IMR-90 (cell line): Measurements from ENCODE around the gene MMP23B. TPM values are rescaled to one million over a fixed set of nuclear protein-coding genes. Genes with fewer than 3 reads are reported as not detected.

Experiments used
- ATAC-seq: fragments of 200-7000 bp; cut with Tn5 transposase; 2 replicates; pipeline ENCODE4 v1.9.1; 2020; ENCODE audit warnings: low read depth, mild to moderate bottlenecking, moderate library complexity
- BruUV-seq: library from RNA; stranded (reverse); fragments of 400-500 nt; replicated peaks from 2 replicates; lab custom pipeline; 2021; lab: Mats Ljungman, UMichigan
- CTCF ChIA-PET: fragments of 300-600 bp; formaldehyde crosslinking; extraction: SDS; loops from one replicate; lab custom pipeline; 2021; ENCODE audit warnings: antibody characterized with exemption; lab: Yijun Ruan, JAX
- POLR2A ChIA-PET: fragments of 300-600 bp; sonication (Branson Sonifier 250); formaldehyde crosslinking; loops from one replicate; lab custom pipeline; 2022; ENCODE audit warnings: antibody characterized with exemption; ENCODE audit not compliant: unreplicated experiment; lab: Charles Lee
- DNase-seq: peaks from one replicate; pipeline ENCODE4 v3.0.0; 2013
- H2AFZ ChIP-seq: replicated peaks from 2 replicates; pipeline ENCODE3; 2013; ENCODE audit warnings: low read length, mild to moderate bottlenecking; ENCODE audit not compliant: poor library complexity
- H2AK5ac ChIP-seq: 2 replicates; pipeline ENCODE4 v1.6.1; 2013; ENCODE audit warnings: low read depth, low read length, inconsistent platforms
- H2AK9ac ChIP-seq: replicated peaks from 2 replicates; pipeline ENCODE3; 2013; ENCODE audit warnings: mild to moderate bottlenecking, low read depth, low read length, moderate library complexity; ENCODE audit not compliant: poor library complexity
- H2BK120ac ChIP-seq: 2 replicates; pipeline ENCODE4 v1.6.1; 2013; ENCODE audit warnings: low read depth, low read length, inconsistent platforms
- H2BK15ac ChIP-seq: 3 replicates; pipeline ENCODE4 v1.6.1; 2013; ENCODE audit warnings: low read depth, low read length, inconsistent platforms
- H2BK20ac ChIP-seq: 2 replicates; pipeline ENCODE4 v1.6.1; 2013; ENCODE audit warnings: low read depth, mild to moderate bottlenecking, inconsistent platforms, low read length, moderate library complexity
- H2BK5ac ChIP-seq: 2 replicates; pipeline ENCODE4 v1.6.1; 2013; ENCODE audit warnings: mild to moderate bottlenecking, low read depth, low read length, inconsistent platforms; ENCODE audit not compliant: poor library complexity, severe bottlenecking
- H3K14ac ChIP-seq: replicated peaks from 2 replicates; pipeline ENCODE4 v1.6.1; 2013; ENCODE audit warnings: low read depth, low read length, inconsistent platforms
- H3K18ac ChIP-seq: 2 replicates; pipeline ENCODE4 v1.6.1; 2013; ENCODE audit warnings: low read depth, low read length, control low read depth
- H3K23ac ChIP-seq: 2 replicates; pipeline ENCODE4 v1.6.1; 2013; ENCODE audit warnings: low read depth, low read length, inconsistent platforms
- H3K27ac ChIP-seq: 2 replicates; pipeline ENCODE4 v1.5.1; 2013; ENCODE audit warnings: mild to moderate bottlenecking, control low read depth, low read length; ENCODE audit not compliant: insufficient read depth
- H3K27me3 ChIP-seq: 2 replicates; pipeline ENCODE4 v1.6.1; 2013; ENCODE audit warnings: low read length; ENCODE audit not compliant: control insufficient read depth, insufficient read depth
- H3K36me3 ChIP-seq: 2 replicates; pipeline ENCODE4 v1.6.1; 2013; ENCODE audit warnings: low read length, mixed read lengths; ENCODE audit not compliant: control insufficient read depth, insufficient read depth
- H3K4ac ChIP-seq: 2 replicates; pipeline ENCODE4 v1.6.1; 2013; ENCODE audit warnings: low read depth, low read length, inconsistent platforms
- H3K4me1 ChIP-seq: 2 replicates; pipeline ENCODE4 v1.6.1; 2013; ENCODE audit warnings: low read length, mixed read lengths; ENCODE audit not compliant: control insufficient read depth, insufficient read depth
- H3K4me2 ChIP-seq: 2 replicates; pipeline ENCODE4 v1.6.1; 2013; ENCODE audit warnings: low read depth, mild to moderate bottlenecking, control low read depth, low read length, moderate library complexity
- H3K4me3 ChIP-seq: 2 replicates; pipeline ENCODE4 v1.5.1; 2013; ENCODE audit warnings: low read depth, mild to moderate bottlenecking, control low read depth, low read length, moderate library complexity; ENCODE audit not compliant: insufficient read depth
- H3K56ac ChIP-seq: 2 replicates; pipeline ENCODE4 v1.6.1; 2013; ENCODE audit warnings: low read length, inconsistent platforms; ENCODE audit not compliant: insufficient read depth; ENCODE audit errors: extremely low read depth
- H3K79me1 ChIP-seq, 2 experiments: 2 replicates each; pipeline ENCODE4 v1.6.1; 2013; ENCODE audit warnings: low read length in 2 of 2, inconsistent platforms in 1 of 2, low read depth in 1 of 2
- H3K9ac ChIP-seq: 2 replicates; pipeline ENCODE4 v1.6.1; 2013; ENCODE audit warnings: low read depth, low read length, control low read depth
- H3K9me1 ChIP-seq: 2 replicates; pipeline ENCODE4 v1.6.1; 2013; ENCODE audit warnings: low read length, inconsistent platforms; ENCODE audit not compliant: insufficient read depth
- H3K9me3 ChIP-seq: 2 replicates; pipeline ENCODE4 v1.6.1; 2013; ENCODE audit warnings: low read length; ENCODE audit not compliant: control insufficient read depth, insufficient read depth
- H4K20me1 ChIP-seq: 2 replicates; pipeline ENCODE4 v1.6.1; 2013; ENCODE audit warnings: low read length, inconsistent platforms; ENCODE audit not compliant: insufficient read depth
- H4K5ac ChIP-seq: 2 replicates; pipeline ENCODE4 v1.6.1; 2013; ENCODE audit warnings: mild to moderate bottlenecking, low read depth, low read length, control low read depth
- H4K8ac ChIP-seq, 2 experiments: 2 replicates each; pipeline ENCODE4 v1.6.1; 2013; ENCODE audit warnings: low read depth in 2 of 2, low read length in 2 of 2, control low read depth in 1 of 2, inconsistent platforms in 1 of 2
- H4K91ac ChIP-seq: 2 replicates; pipeline ENCODE4 v1.6.1; 2013; ENCODE audit warnings: low read depth, low read length, inconsistent platforms; ENCODE audit not compliant: insufficient read depth
- CTCF ChIP-seq: conservative IDR thresholded peaks from 2 replicates; pipeline ENCODE4 v1.5.1; 2012; ENCODE audit warnings: mild to moderate bottlenecking, low read depth, low read length, improper control_type of control experiment
- FOS ChIP-seq: fragments of 150-350 bp; IDR thresholded peaks from 2 replicates; pipeline ENCODE4 v1.6.1; 2016; ENCODE audit warnings: low read depth, low read length
- MAZ ChIP-seq: IDR thresholded peaks from 2 replicates; pipeline ENCODE4 v1.6.1; 2012; ENCODE audit warnings: low read depth, mild to moderate bottlenecking, low read length, improper control_type of control experiment, moderate library complexity, borderline replicate concordance
- NFE2L2 ChIP-seq: fragments of 150-350 bp; IDR thresholded peaks from 2 replicates; pipeline ENCODE4 v1.6.1; 2016; ENCODE audit warnings: low read depth, mild to moderate bottlenecking, low read length
- POLR2A ChIP-seq: IDR thresholded peaks from 2 replicates; pipeline ENCODE4 v1.6.1; 2012; ENCODE audit warnings: mild to moderate bottlenecking, low read depth, low read length
- RAD21 ChIP-seq: IDR thresholded peaks from 2 replicates; pipeline ENCODE4 v1.6.1; 2012; ENCODE audit warnings: low read length, improper control_type of control experiment
- RCOR1 ChIP-seq: IDR thresholded peaks from 2 replicates; pipeline ENCODE4 v1.6.1; 2012; ENCODE audit warnings: mild to moderate bottlenecking, low read length, improper control_type of control experiment; ENCODE audit not compliant: insufficient replicate concordance
- RFX5 ChIP-seq: IDR thresholded peaks from 2 replicates; pipeline ENCODE4 v1.8.0; 2012; ENCODE audit warnings: low read depth, mild to moderate bottlenecking, low read length, moderate library complexity
- SMC3 ChIP-seq: fragments of 150-350 bp; IDR thresholded peaks from 2 replicates; pipeline ENCODE4 v1.6.1; 2016; ENCODE audit warnings: low read depth, mild to moderate bottlenecking, antibody characterized with exemption, low read length, moderate library complexity
- WGBS, 2 experiments: methylation state at CpG; one replicate each; pipeline versions ENCODE4 v1.1.5 to v1.1.7; 2013; ENCODE audit warnings: missing lambda C conversion rate in 2 of 2; ENCODE audit not compliant: insufficient read length in 1 of 2; ENCODE audit errors: extremely low coverage in 2 of 2; 5-methylcytosine and 5-hydroxymethylcytosine counted together
- dilution Hi-C: fragments of 300-500 bp; cut with HindIII; formaldehyde crosslinking; loops from one replicate; pipeline ENCODE4 v1.14.3; 2018; ENCODE audit warnings: low sequenced_read_pairs; ENCODE audit not compliant: unreplicated experiment
- in situ Hi-C: fragments of 300-500 bp; cut with MboI; formaldehyde crosslinking; loops from 3 replicates; pipeline ENCODE4 v1.14.3; 2019; ENCODE audit warnings: low sequenced_read_pairs, inconsistent platforms, mixed read lengths
- intact Hi-C: fragments of 100-400 bp; cut with micrococcal nuclease; formaldehyde crosslinking; loops from 2 replicates; pipeline ENCODE4 v1.10.0; 2022
- polyA plus RNA-seq, 3 experiments: library from polyadenylated mRNA; depleted of rRNA; stranded (reverse); fragments of >200 nt; gene quantifications; 2 replicates each; pipeline ENCODE4 v1.2.3, GENCODE V29; 2012; ENCODE audit warnings: low replicate concordance in 1 of 3
- total RNA-seq: library from RNA; depleted of rRNA; stranded (reverse); fragments of >200 nt; gene quantifications from 2 replicates; pipeline ENCODE4 v1.2.3, GENCODE V29; 2012
- TF ChIP-seq, protein P1 (sequence below): fragments of 150-350 bp; IDR thresholded peaks from 2 replicates; pipeline ENCODE4 v1.6.1; 2017; ENCODE audit warnings: mild to moderate bottlenecking, antibody characterized with exemption, low read length, low read depth

Gene MMP23B
- total and polyA plus RNA-seq, 2 of the 4 experiments (the other 2 are of a cell fraction): 1.1 to 5.4 TPM

DNA sequence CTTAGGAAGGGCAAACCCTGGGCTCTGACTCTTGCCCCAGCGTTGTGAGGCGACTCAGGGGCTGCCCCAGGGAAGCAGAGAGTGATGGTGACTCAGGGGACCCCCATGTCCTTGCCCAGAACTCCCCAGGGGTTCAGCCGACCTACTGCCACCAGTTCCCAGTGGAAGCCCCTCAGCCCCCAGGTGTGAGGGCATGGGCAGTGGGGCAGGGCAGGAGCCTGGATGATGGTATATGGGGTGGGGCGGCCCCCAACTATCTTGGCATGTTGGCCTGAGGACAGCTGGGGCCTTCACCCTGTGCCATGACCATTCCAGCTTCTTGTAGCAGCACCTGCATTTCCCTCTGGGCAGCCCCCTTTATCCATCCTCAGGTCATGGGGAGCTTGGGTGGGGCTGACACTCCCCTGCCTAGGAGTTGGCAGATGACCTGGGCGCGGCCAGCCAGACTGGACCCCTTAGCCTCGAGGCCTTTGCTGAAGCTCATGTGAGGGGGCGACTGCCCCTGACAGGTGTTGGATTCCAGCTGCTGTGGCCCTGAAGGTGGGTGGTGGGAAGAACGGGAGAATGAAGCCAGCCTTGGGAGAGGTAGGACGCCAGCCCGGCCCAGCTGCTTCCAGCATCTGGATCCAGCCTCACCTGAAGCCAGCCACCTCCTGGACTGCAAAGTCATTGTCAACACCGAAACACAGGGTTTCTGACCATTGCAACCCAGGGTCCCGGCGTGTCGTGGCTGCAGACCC is 30.2 kb upstream of the MMP23B start:
- Histone ChIP-seq H3K36me3 (no peaks in the 10 kb centered on the region), H2AK9ac (no peak overlapping the region), H3K56ac (no peak overlapping the region), H2BK15ac (no peak overlapping the region), H3K18ac (no peak overlapping the region), H3K4me1 (peaks cover 10% of the 10 kb centered on the region; the same call in 1 of the 2 replicates), H4K5ac (no peak overlapping the region), H2BK20ac (no peak overlapping the region), H3K27me3 (peaks cover 12% of the 10 kb centered on the region), H3K4me3 (no peak overlapping the region), H3K27ac (no peak overlapping the region), H3K9me3 (no peaks in the 10 kb centered on the region), H3K23ac (no peak overlapping the region), H2AFZ (peak overlapping the region; percentile 6), H2BK120ac (no peak overlapping the region), H4K8ac (no peak overlapping the region), H3K9me1 (no peaks in the 10 kb centered on the region), H3K4me2 (no peak overlapping the region), H3K4ac (no peak overlapping the region), H4K20me1 (no peaks in the 10 kb centered on the region), H3K14ac (no peak overlapping the region), H4K91ac (no peak overlapping the region), H2AK5ac (no peak overlapping the region), H3K79me1 (no peaks in the 10 kb centered on the region), H2BK5ac (no peak overlapping the region), H3K9ac (no peak overlapping the region)
- WGBS, 2 experiments: 84% methylated on average over 5 of the region's 15 CpGs; no CpG with 5 or more reads in 1 of the 2 experiments
- ATAC-seq (no peak), DNase-seq (no peak)
- dilution Hi-C loops (no loop called here), in situ Hi-C loops (no loop called here), intact Hi-C loops (no loop called here)
- no TSS peak for BruUV-seq
- ChIA-PET POLR2A (no interaction called here), CTCF (no interaction called here)
- TF ChIP-seq SMC3: no peak
- TF ChIP-seq RCOR1: no peak
- TF ChIP-seq CTCF: no peak
- no peak for TF ChIP-seq RAD21
- TF ChIP-seq, protein P1, sequence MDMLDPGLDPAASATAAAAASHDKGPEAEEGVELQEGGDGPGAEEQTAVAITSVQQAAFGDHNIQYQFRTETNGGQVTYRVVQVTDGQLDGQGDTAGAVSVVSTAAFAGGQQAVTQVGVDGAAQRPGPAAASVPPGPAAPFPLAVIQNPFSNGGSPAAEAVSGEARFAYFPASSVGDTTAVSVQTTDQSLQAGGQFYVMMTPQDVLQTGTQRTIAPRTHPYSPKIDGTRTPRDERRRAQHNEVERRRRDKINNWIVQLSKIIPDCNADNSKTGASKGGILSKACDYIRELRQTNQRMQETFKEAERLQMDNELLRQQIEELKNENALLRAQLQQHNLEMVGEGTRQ: no peak
- no peak for TF ChIP-seq NFE2L2
- TF ChIP-seq FOS: no peak
- no peak for TF ChIP-seq POLR2A
- TF ChIP-seq RFX5: no peak
- TF ChIP-seq MAZ: no peak
